ENCODE data around the gene QRFPR.
"Not testable (repeated sequence)": the region's sequence is repeated elsewhere in the genome, so short reads cannot be mapped to it uniquely, and the experiment has no call there.

The QRFPR gene

GRCh38 chr4:121380776-121381462 lies at the start of gene QRFPR:
QRFPR (minus strand) TSS chr4:121381018; CDS start chr4:121380647, 371 bp downstream.
- Histone ChIP-seq H3K4me3 (IDR thresholded peaks at IDR 0.05; ENCODE audit: insufficient read depth, low read depth, low read length) (no peak within 1 kb of the TSS), H2AFZ (ENCODE audit: low read depth) (no peak within 1 kb of the TSS), H3K27me3 (ENCODE audit: insufficient read depth, low read depth) (no peaks in the 10 kb centered on the region), H3K36me3 (ENCODE audit: insufficient read depth) (no peaks in the 10 kb centered on the region), H3K9ac (no peak within 1 kb of the TSS), H3K27ac (no peak within 1 kb of the TSS), H3K4me2 (no peak within 1 kb of the TSS), H3K4me1 (ENCODE audit: low read depth, poor library complexity, severe bottlenecking) (no peaks in the 10 kb centered on the region), H3K79me2 (ENCODE audit: insufficient read depth, low read depth) (no peaks in the 10 kb centered on the region), H4K20me1 (ENCODE audit: insufficient read depth) (no peaks in the 10 kb centered on the region)
- TF ChIP-seq CTCF (conservative IDR thresholded peaks at IDR 0.05; ENCODE audit: low read depth, low read length) = no peak

GRCh38 chr4:121428721-121429120 lies 47.9 kb upstream of the QRFPR start:
- Histone ChIP-seq H3K36me3 (ENCODE audit: insufficient read depth) (no peaks in the 10 kb centered on the region), H3K4me2 (no peak overlapping the region), H3K4me3 (IDR thresholded peaks at IDR 0.05; ENCODE audit: insufficient read depth, low read depth, low read length) (no peak overlapping the region), H2AFZ (ENCODE audit: low read depth) (no peak overlapping the region), H3K27me3 (ENCODE audit: insufficient read depth, low read depth) (no peaks in the 10 kb centered on the region), H3K27ac (no peak overlapping the region), H4K20me1 (ENCODE audit: insufficient read depth) (no peaks in the 10 kb centered on the region), H3K4me1 (ENCODE audit: low read depth, poor library complexity, severe bottlenecking) (no peaks in the 10 kb centered on the region), H3K9ac (no peak overlapping the region), H3K79me2 (ENCODE audit: insufficient read depth, low read depth) (no peaks in the 10 kb centered on the region)
- no peak for TF ChIP-seq CTCF (conservative IDR thresholded peaks at IDR 0.05; ENCODE audit: low read depth, low read length)

- Histone ChIP-seq H3K27ac (no peak overlapping the region), H4K20me1 (ENCODE audit: insufficient read depth) (no peaks in the 10 kb centered on the region), H3K4me2 (no peak overlapping the region), H3K79me2 (ENCODE audit: insufficient read depth, low read depth) (no peaks in the 10 kb centered on the region), H3K4me1 (ENCODE audit: low read depth, poor library complexity, severe bottlenecking) (no peaks in the 10 kb centered on the region), H3K4me3 (IDR thresholded peaks at IDR 0.05; ENCODE audit: insufficient read depth, low read depth, low read length) (no peak overlapping the region), H3K36me3 (ENCODE audit: insufficient read depth) (no peaks in the 10 kb centered on the region), H3K27me3 (ENCODE audit: insufficient read depth, low read depth) (no peaks in the 10 kb centered on the region), H3K9ac (no peak overlapping the region), H2AFZ (ENCODE audit: low read depth) (no peak overlapping the region)
- TF ChIP-seq CTCF (conservative IDR thresholded peaks at IDR 0.05; ENCODE audit: low read depth, low read length) = 0 out of 2 replicates have a peak, but pooled peaks have one; percentile 14
These were observed 40.8 kb upstream of the QRFPR start for GRCh38 chr4:121421594-121421993.

- no peaks in the 10 kb centered on the region for H3K27me3 ChIP-seq (ENCODE audit: insufficient read depth, low read depth)
- no peak overlapping the region for H3K4me3 ChIP-seq (IDR thresholded peaks at IDR 0.05; ENCODE audit: insufficient read depth, low read depth, low read length)
- H3K27ac ChIP-seq = no peak overlapping the region
- H3K9ac ChIP-seq = no peak overlapping the region
- no peaks in the 10 kb centered on the region for H4K20me1 ChIP-seq (ENCODE audit: insufficient read depth)
- no peak overlapping the region for H3K4me2 ChIP-seq
- no peaks in the 10 kb centered on the region for H3K36me3 ChIP-seq (ENCODE audit: insufficient read depth)
- TF ChIP-seq CTCF (conservative IDR thresholded peaks at IDR 0.05; ENCODE audit: low read depth, low read length) = no peak
- H3K79me2 ChIP-seq (ENCODE audit: insufficient read depth, low read depth) = no peaks in the 10 kb centered on the region
- H2AFZ ChIP-seq (ENCODE audit: low read depth) = no peak overlapping the region
- H3K4me1 ChIP-seq (ENCODE audit: low read depth, poor library complexity, severe bottlenecking) = no peaks in the 10 kb centered on the region
These were observed 30.4 kb upstream of the QRFPR start for GRCh38 chr4:121411151-121411744.

- not testable (repeated sequence) for H3K4me2 ChIP-seq
These were observed 27.7 kb upstream of the QRFPR start for GRCh38 chr4:121408567-121408966.

More at GRCh38 chr4:121408567-121408966, 27.7 kb upstream of the QRFPR start:
- H4K20me1 ChIP-seq (ENCODE audit: insufficient read depth); H3K4me1 ChIP-seq (ENCODE audit: low read depth, poor library complexity, severe bottlenecking); H3K27me3 ChIP-seq (ENCODE audit: insufficient read depth, low read depth); H3K79me2 ChIP-seq (ENCODE audit: insufficient read depth, low read depth); H3K27ac ChIP-seq; H3K36me3 ChIP-seq (ENCODE audit: insufficient read depth); H2AFZ ChIP-seq (ENCODE audit: low read depth); H3K9ac ChIP-seq; H3K4me3 ChIP-seq (IDR thresholded peaks at IDR 0.05; ENCODE audit: insufficient read depth, low read depth, low read length): not testable (repeated sequence)

All from KMS-11 (cell line).